H1 (cell line): ENCODE data around the gene CCDC195.

Experiments
- CEBPB ChIP-seq: IDR thresholded peaks from 2 replicates; pipeline ENCODE4 v1.6.1; 2012; ENCODE audit warnings: low read depth, low read length
- EZH2 ChIP-seq: fragments of 200-600 bp; sonication (generic); IDR thresholded peaks from 2 replicates; pipeline ENCODE4 v1.7.1; 2012; ENCODE audit warnings: low read depth, mild to moderate bottlenecking, moderate library complexity, low read length, inconsistent platforms; ENCODE audit not compliant: severe bottlenecking
- HDAC2 ChIP-seq, 2 experiments: fragments of 300-600 bp in 1 of 2; sonication (generic) in 1 of 2; IDR thresholded peaks; 2 replicates each; pipeline ENCODE4 v1.6.1; 2011 to 2012; ENCODE audit warnings: low read depth in 2 of 2, low read length in 2 of 2, mild to moderate bottlenecking in 2 of 2, moderate library complexity in 2 of 2, borderline replicate concordance in 1 of 2, inconsistent platforms in 1 of 2
- JUND ChIP-seq: IDR thresholded peaks from 2 replicates; pipeline ENCODE4 v1.6.1; 2011; ENCODE audit warnings: mild to moderate bottlenecking, improper control_type of control experiment, low read length
- KDM5A ChIP-seq: fragments of 200-600 bp; IDR thresholded peaks from 2 replicates; pipeline ENCODE4 v1.7.1; 2012; ENCODE audit warnings: mild to moderate bottlenecking, low read length, inconsistent platforms, mixed read lengths
- POLR2A ChIP-seq, 2 experiments: IDR thresholded peaks; 1 replicate in 1 of 2; 2 replicates in 1 of 2; pipeline ENCODE4 v1.6.1; 2011; ENCODE audit warnings: low read depth in 2 of 2, low read length in 2 of 2, mild to moderate bottlenecking in 2 of 2; ENCODE audit errors: control extremely low read depth in 1 of 2
- POLR2AphosphoS5 ChIP-seq: IDR thresholded peaks from 2 replicates; pipeline ENCODE4 v1.6.1; 2011; ENCODE audit warnings: low read depth, low read length
- TCF12 ChIP-seq: IDR thresholded peaks from 2 replicates; pipeline ENCODE4 v1.6.1; 2011; ENCODE audit warnings: low read depth, mild to moderate bottlenecking, low read length
- TEAD4 ChIP-seq: IDR thresholded peaks from 2 replicates; pipeline ENCODE4 v1.6.1; 2012; ENCODE audit warnings: low read depth, low read length, inconsistent platforms, mixed read lengths
- TF ChIP-seq, protein P1 (sequence below), 3 experiments: IDR thresholded peaks; 1 replicate in 2 of 3; 2 replicates in 1 of 3; pipeline versions ENCODE4 v1.5.1 to v1.6.1; 2011; ENCODE audit warnings: low read length in 3 of 3, mild to moderate bottlenecking in 3 of 3, inconsistent platforms in 2 of 3, low read depth in 1 of 3, moderate library complexity in 1 of 3; ENCODE audit not compliant: insufficient read depth in 1 of 3; ENCODE audit errors: control extremely low read depth in 1 of 3
- TF ChIP-seq, protein P2 (sequence below): IDR thresholded peaks from 2 replicates; pipeline ENCODE4 v1.6.1; 2011; ENCODE audit warnings: low read depth, mild to moderate bottlenecking, low read length; ENCODE audit not compliant: insufficient read depth

DNA sequence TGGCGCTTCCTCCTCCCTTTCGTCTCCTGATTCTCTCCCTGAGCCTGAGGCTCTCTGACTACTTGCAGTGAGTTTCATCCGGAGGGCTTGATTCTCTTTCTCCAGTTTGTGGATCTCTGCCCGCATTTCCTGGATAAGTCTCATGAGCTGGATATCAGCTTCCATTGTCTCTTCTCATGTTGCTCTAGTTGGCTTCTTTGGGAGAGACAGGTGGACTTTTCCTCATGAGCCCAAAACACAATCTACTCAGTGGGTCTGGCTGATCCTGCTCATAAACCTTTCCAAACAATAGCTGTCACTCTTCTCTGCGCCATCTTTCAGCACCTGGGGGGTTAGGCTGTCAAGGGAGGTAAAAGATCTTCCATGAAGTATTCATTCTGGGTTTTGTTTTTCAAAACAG lies at the start of gene CCDC195:
- TF ChIP-seq, protein P1, sequence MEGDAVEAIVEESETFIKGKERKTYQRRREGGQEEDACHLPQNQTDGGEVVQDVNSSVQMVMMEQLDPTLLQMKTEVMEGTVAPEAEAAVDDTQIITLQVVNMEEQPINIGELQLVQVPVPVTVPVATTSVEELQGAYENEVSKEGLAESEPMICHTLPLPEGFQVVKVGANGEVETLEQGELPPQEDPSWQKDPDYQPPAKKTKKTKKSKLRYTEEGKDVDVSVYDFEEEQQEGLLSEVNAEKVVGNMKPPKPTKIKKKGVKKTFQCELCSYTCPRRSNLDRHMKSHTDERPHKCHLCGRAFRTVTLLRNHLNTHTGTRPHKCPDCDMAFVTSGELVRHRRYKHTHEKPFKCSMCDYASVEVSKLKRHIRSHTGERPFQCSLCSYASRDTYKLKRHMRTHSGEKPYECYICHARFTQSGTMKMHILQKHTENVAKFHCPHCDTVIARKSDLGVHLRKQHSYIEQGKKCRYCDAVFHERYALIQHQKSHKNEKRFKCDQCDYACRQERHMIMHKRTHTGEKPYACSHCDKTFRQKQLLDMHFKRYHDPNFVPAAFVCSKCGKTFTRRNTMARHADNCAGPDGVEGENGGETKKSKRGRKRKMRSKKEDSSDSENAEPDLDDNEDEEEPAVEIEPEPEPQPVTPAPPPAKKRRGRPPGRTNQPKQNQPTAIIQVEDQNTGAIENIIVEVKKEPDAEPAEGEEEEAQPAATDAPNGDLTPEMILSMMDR (IDR thresholded peaks at IDR 0.05; ENCODE audit: control extremely low read depth in 1 of 3, insufficient read depth in 1 of 3, low read depth in 1 of 3, low read length in 3 of 3), result no peak
- TF ChIP-seq TCF12 (no peak), JUND (no peak), POLR2AphosphoS5 (no peak), HDAC2 (IDR thresholded peaks at IDR 0.05; ENCODE audit: borderline replicate concordance in 1 of 2, low read depth in 2 of 2, low read length in 2 of 2) (no peak), EZH2 (no peak), CEBPB (no peak), KDM5A (no peak), POLR2A (IDR thresholded peaks at IDR 0.05; ENCODE audit: control extremely low read depth in 1 of 2, low read depth in 2 of 2, low read length in 2 of 2) (no peak), TEAD4 (no peak)
- TF ChIP-seq, protein P2, sequence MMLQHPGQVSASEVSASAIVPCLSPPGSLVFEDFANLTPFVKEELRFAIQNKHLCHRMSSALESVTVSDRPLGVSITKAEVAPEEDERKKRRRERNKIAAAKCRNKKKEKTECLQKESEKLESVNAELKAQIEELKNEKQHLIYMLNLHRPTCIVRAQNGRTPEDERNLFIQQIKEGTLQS, result no peak
